ENCODE data around the gene FXR2.
"Not testable (repeated sequence)": the region's sequence is repeated elsewhere in the genome, so short reads cannot be mapped to it uniquely, and the experiment has no call there.

The FXR2 gene

GRCh38 chr17:7647018-7647417 lies 32.3 kb upstream of the FXR2 start:
- WGBS (ENCODE audit: extremely low coverage, insufficient coverage, insufficient read length): no CpG with 5 or more reads among the region's 4 CpGs
- Histone ChIP-seq H3K18ac (ENCODE audit: low read length) (no peak overlapping the region), H3K9ac (ENCODE audit: low read length) (no peak overlapping the region), H3K4me1 (ENCODE audit: control insufficient read depth in 1 of 2, insufficient read depth in 2 of 2, low read length in 2 of 2) (peaks cover 7 to 8% of the 10 kb centered on the region in 2 experiments), H3K4ac (ENCODE audit: low read depth, low read length) (no peak overlapping the region), H2AK5ac (ENCODE audit: low read length) (no peak overlapping the region), H2BK120ac (ENCODE audit: insufficient read depth, low read length, poor library complexity) (no peak overlapping the region), H4K91ac (ENCODE audit: low read depth, low read length) (no peak overlapping the region), H2BK5ac (ENCODE audit: low read depth, low read length, poor library complexity) (no peak overlapping the region), H4K12ac (ENCODE audit: low read depth, low read length) (no peak overlapping the region), H3K79me2 (ENCODE audit: control insufficient read depth, insufficient read depth, low read length, poor library complexity) (no peaks in the 10 kb centered on the region), H2BK12ac (ENCODE audit: low read length) (no peak overlapping the region), H3K4me3 (ENCODE audit: low read depth, low read length) (no peak overlapping the region), H4K8ac (ENCODE audit: low read depth, low read length) (no peak overlapping the region), H3K14ac (ENCODE audit: low read length) (no peak overlapping the region), H2AFZ (ENCODE audit: insufficient read depth, low read length, poor library complexity) (no peak overlapping the region), H3K79me1 (ENCODE audit: low read length) (no peaks in the 10 kb centered on the region), H3K27ac (ENCODE audit: low read depth, low read length) (no peak overlapping the region), H3K23ac (ENCODE audit: low read length) (no peak overlapping the region), H3K4me2 (ENCODE audit: low read length) (no peak overlapping the region), H3K9me3 (ENCODE audit: insufficient read depth, low read depth, low read length) (peaks cover 5% of the 10 kb centered on the region), H3K36me3 (ENCODE audit: control insufficient read depth in 1 of 2, insufficient read depth in 2 of 2, low read length in 2 of 2) (no peaks in the 10 kb centered on the region), H3K27me3 (ENCODE audit: insufficient read depth, low read length) (peaks cover 14% of the 10 kb centered on the region)
- DNase-seq: no peak

- no peak overlapping the region for H3K4me3 ChIP-seq (ENCODE audit: low read depth, low read length)
- H3K36me3 ChIP-seq (ENCODE audit: control insufficient read depth in 1 of 2, insufficient read depth in 2 of 2, low read length in 2 of 2): no peaks in the 10 kb centered on the region
- no peak overlapping the region for H2AFZ ChIP-seq (ENCODE audit: insufficient read depth, low read length, poor library complexity)
- H3K4me1 ChIP-seq (ENCODE audit: control insufficient read depth in 1 of 2, insufficient read depth in 2 of 2, low read length in 2 of 2): peaks cover 5 to 6% of the 10 kb centered on the region in 2 experiments
- no peak overlapping the region for H4K8ac ChIP-seq (ENCODE audit: low read depth, low read length)
- H3K23ac ChIP-seq (ENCODE audit: low read length): no peak overlapping the region
- no peak overlapping the region for H3K9ac ChIP-seq (ENCODE audit: low read length)
- H3K4ac ChIP-seq (ENCODE audit: low read depth, low read length): no peak overlapping the region
- no peak for DNase-seq
- no peak overlapping the region for H3K18ac ChIP-seq (ENCODE audit: low read length)
- H3K27me3 ChIP-seq (ENCODE audit: insufficient read depth, low read length): peaks cover 8% of the 10 kb centered on the region
- H2AK5ac ChIP-seq (ENCODE audit: low read length): no peak overlapping the region
- H3K9me3 ChIP-seq (ENCODE audit: insufficient read depth, low read depth, low read length): peaks cover under 1% of the 10 kb centered on the region
- H3K79me1 ChIP-seq (ENCODE audit: low read length): no peaks in the 10 kb centered on the region
- no peaks in the 10 kb centered on the region for H3K79me2 ChIP-seq (ENCODE audit: control insufficient read depth, insufficient read depth, low read length, poor library complexity)
- no peak overlapping the region for H2BK12ac ChIP-seq (ENCODE audit: low read length)
- no peak overlapping the region for H4K12ac ChIP-seq (ENCODE audit: low read depth, low read length)
- no peak overlapping the region for H3K14ac ChIP-seq (ENCODE audit: low read length)
- no peak overlapping the region for H3K27ac ChIP-seq (ENCODE audit: low read depth, low read length)
- H3K4me2 ChIP-seq (ENCODE audit: low read length): no peak overlapping the region
- no peak overlapping the region for H2BK5ac ChIP-seq (ENCODE audit: low read depth, low read length, poor library complexity)
- no peak overlapping the region for H2BK120ac ChIP-seq (ENCODE audit: insufficient read depth, low read length, poor library complexity)
- WGBS (ENCODE audit: extremely low coverage, insufficient coverage, insufficient read length): no CpG with 5 or more reads among the region's 9 CpGs
- H4K91ac ChIP-seq (ENCODE audit: low read depth, low read length): no peak overlapping the region
These were observed 31.8 kb upstream of the FXR2 start for GRCh38 chr17:7646457-7646856.

GRCh38 chr17:7644775-7645174 lies 30.1 kb upstream of the FXR2 start:
- Histone ChIP-seq H3K4me3 (ENCODE audit: low read depth, low read length) (no peak overlapping the region), H4K12ac (ENCODE audit: low read depth, low read length) (no peak overlapping the region), H4K91ac (ENCODE audit: low read depth, low read length) (no peak overlapping the region), H2AFZ (ENCODE audit: insufficient read depth, low read length, poor library complexity) (no peak overlapping the region), H3K36me3 (ENCODE audit: control insufficient read depth in 1 of 2, insufficient read depth in 2 of 2, low read length in 2 of 2) (no peaks in the 10 kb centered on the region), H2BK5ac (ENCODE audit: low read depth, low read length, poor library complexity) (no peak overlapping the region), H3K4me1 (ENCODE audit: control insufficient read depth in 1 of 2, insufficient read depth in 2 of 2, low read length in 2 of 2) (no peaks in the 10 kb centered on the region), H4K8ac (ENCODE audit: low read depth, low read length) (no peak overlapping the region), H3K27me3 (ENCODE audit: insufficient read depth, low read length) (no peaks in the 10 kb centered on the region), H2BK12ac (ENCODE audit: low read length) (no peak overlapping the region), H2AK5ac (ENCODE audit: low read length) (no peak overlapping the region), H3K4me2 (ENCODE audit: low read length) (no peak overlapping the region), H3K9me3 (ENCODE audit: insufficient read depth, low read depth, low read length) (no peaks in the 10 kb centered on the region), H3K18ac (ENCODE audit: low read length) (no peak overlapping the region), H3K79me1 (ENCODE audit: low read length) (no peaks in the 10 kb centered on the region), H3K14ac (ENCODE audit: low read length) (no peak overlapping the region), H3K27ac (ENCODE audit: low read depth, low read length) (no peak overlapping the region), H2BK120ac (ENCODE audit: insufficient read depth, low read length, poor library complexity) (no peak overlapping the region), H3K4ac (ENCODE audit: low read depth, low read length) (no peak overlapping the region), H3K79me2 (ENCODE audit: control insufficient read depth, insufficient read depth, low read length, poor library complexity) (no peaks in the 10 kb centered on the region), H3K23ac (ENCODE audit: low read length) (no peak overlapping the region), H3K9ac (ENCODE audit: low read length) (no peak overlapping the region)
- DNase-seq: no peak
- no CpG with 5 or more reads among the region's 4 CpGs for WGBS (ENCODE audit: extremely low coverage, insufficient coverage, insufficient read length)

GRCh38 chr17:7641635-7642034 lies 26.9 kb upstream of the FXR2 start:
- H2AK5ac ChIP-seq (ENCODE audit: low read length); H4K12ac ChIP-seq (ENCODE audit: low read depth, low read length); H3K4me1 ChIP-seq (ENCODE audit: control insufficient read depth in 1 of 2, insufficient read depth in 2 of 2, low read length in 2 of 2); H4K91ac ChIP-seq (ENCODE audit: low read depth, low read length); H3K36me3 ChIP-seq (ENCODE audit: control insufficient read depth in 1 of 2, insufficient read depth in 2 of 2, low read length in 2 of 2); H3K79me2 ChIP-seq (ENCODE audit: control insufficient read depth, insufficient read depth, low read length, poor library complexity); H3K79me1 ChIP-seq (ENCODE audit: low read length); H3K18ac ChIP-seq (ENCODE audit: low read length); H3K27me3 ChIP-seq (ENCODE audit: insufficient read depth, low read length); H3K4me3 ChIP-seq (ENCODE audit: low read depth, low read length); H2BK5ac ChIP-seq (ENCODE audit: low read depth, low read length, poor library complexity); H2AFZ ChIP-seq (ENCODE audit: insufficient read depth, low read length, poor library complexity); H3K23ac ChIP-seq (ENCODE audit: low read length); H3K9me3 ChIP-seq (ENCODE audit: insufficient read depth, low read depth, low read length); H3K4me2 ChIP-seq (ENCODE audit: low read length); H3K27ac ChIP-seq (ENCODE audit: low read depth, low read length); DNase-seq; H3K14ac ChIP-seq (ENCODE audit: low read length); H3K4ac ChIP-seq (ENCODE audit: low read depth, low read length); H2BK120ac ChIP-seq (ENCODE audit: insufficient read depth, low read length, poor library complexity); H4K8ac ChIP-seq (ENCODE audit: low read depth, low read length); H3K9ac ChIP-seq (ENCODE audit: low read length); H2BK12ac ChIP-seq (ENCODE audit: low read length): not testable (repeated sequence)
- no CpG with 5 or more reads among the region's 7 CpGs for WGBS (ENCODE audit: extremely low coverage, insufficient coverage, insufficient read length)

Data from trophoblast cell (in vitro differentiated cells and primary cell).